H9 (cell line): Measurements from ENCODE around the gene SLC13A1. TPM values are rescaled to one million over a fixed set of nuclear protein-coding genes. Genes with fewer than 3 reads are reported as not detected.

ENCODE experiments used
- DNase-seq: peaks from one replicate; pipeline ENCODE4 v3.0.0-alpha.2; 2017
- H2AFZ ChIP-seq: one replicate; pipeline ENCODE4 v1.6.1; 2013; ENCODE audit warnings: mild to moderate bottlenecking, low read length, control low read depth, moderate library complexity
- H2AK5ac ChIP-seq: 2 replicates; pipeline ENCODE4 v1.6.1; 2013; ENCODE audit warnings: low read length, control low read depth, mixed read lengths; ENCODE audit not compliant: insufficient read length
- H2BK120ac ChIP-seq: one replicate; pipeline ENCODE4 v1.6.1; 2013; ENCODE audit warnings: low read depth, mild to moderate bottlenecking, low read length, control low read depth, inconsistent platforms; ENCODE audit not compliant: poor library complexity, severe bottlenecking
- H2BK12ac ChIP-seq: 2 replicates; pipeline ENCODE4 v1.6.1; 2013; ENCODE audit warnings: low read length, control low read depth, mixed read lengths, low read depth; ENCODE audit not compliant: insufficient read length
- H2BK15ac ChIP-seq: 2 replicates; pipeline ENCODE4 v1.6.1; 2013; ENCODE audit warnings: low read depth, low read length, control low read depth
- H2BK20ac ChIP-seq: one replicate; pipeline ENCODE4 v1.6.1; 2013; ENCODE audit warnings: low read depth, mild to moderate bottlenecking, low read length, control low read depth, inconsistent platforms; ENCODE audit not compliant: poor library complexity, severe bottlenecking
- H2BK5ac ChIP-seq: 2 replicates; pipeline ENCODE4 v1.6.1; 2013; ENCODE audit warnings: low read length, control low read depth, mixed read lengths; ENCODE audit not compliant: insufficient read length
- H3K14ac ChIP-seq: 2 replicates; pipeline ENCODE4 v1.6.1; 2013; ENCODE audit warnings: low read length, control low read depth; ENCODE audit not compliant: insufficient read depth
- H3K18ac ChIP-seq: 2 replicates; pipeline ENCODE4 v1.6.1; 2013; ENCODE audit warnings: low read depth, mild to moderate bottlenecking, mixed read lengths, low read length, control low read depth; ENCODE audit not compliant: insufficient read length
- H3K23ac ChIP-seq: 2 replicates; pipeline ENCODE4 v1.6.1; 2013; ENCODE audit warnings: low read length, control low read depth, mixed read lengths, low read depth; ENCODE audit not compliant: insufficient read length
- H3K23me2 ChIP-seq: 2 replicates; pipeline ENCODE4 v1.6.1; 2013; ENCODE audit warnings: low read depth, mild to moderate bottlenecking, mixed read lengths, low read length, control low read depth; ENCODE audit not compliant: insufficient read length, poor library complexity, severe bottlenecking
- H3K27ac ChIP-seq: 2 replicates; pipeline ENCODE4 v1.5.1; 2013; ENCODE audit warnings: low read length, control low read depth, mixed read lengths, low read depth; ENCODE audit not compliant: insufficient read length
- H3K27me3 ChIP-seq: 2 replicates; pipeline ENCODE4 v1.6.1; 2013; ENCODE audit warnings: low read length, control low read depth, inconsistent platforms; ENCODE audit not compliant: insufficient read depth
- H3K4ac ChIP-seq: 2 replicates; pipeline ENCODE4 v1.6.1; 2013; ENCODE audit warnings: low read depth, mild to moderate bottlenecking, control low read depth, inconsistent platforms, low read length, moderate library complexity
- H3K4me1 ChIP-seq: 2 replicates; pipeline ENCODE4 v1.6.1; 2013; ENCODE audit warnings: low read length, control low read depth, inconsistent platforms; ENCODE audit not compliant: insufficient read depth
- H3K4me2 ChIP-seq: 2 replicates; pipeline ENCODE4 v1.6.1; 2013; ENCODE audit warnings: low read length, control low read depth, mixed read lengths; ENCODE audit not compliant: insufficient read length, insufficient read depth
- H3K56ac ChIP-seq: 2 replicates; pipeline ENCODE4 v1.6.1; 2013; ENCODE audit warnings: low read depth, mild to moderate bottlenecking, mixed read lengths, low read length, control low read depth; ENCODE audit not compliant: insufficient read length
- H3K79me1 ChIP-seq: 2 replicates; pipeline ENCODE4 v1.6.1; 2013; ENCODE audit warnings: low read depth, mild to moderate bottlenecking, moderate library complexity, low read length, control low read depth, inconsistent platforms; ENCODE audit not compliant: insufficient read depth, poor library complexity, severe bottlenecking
- H3K79me2 ChIP-seq: 2 replicates; pipeline ENCODE4 v1.6.1; 2013; ENCODE audit warnings: low read length, control low read depth, inconsistent platforms; ENCODE audit not compliant: insufficient read depth
- H3K9ac ChIP-seq: 2 replicates; pipeline ENCODE4 v1.6.1; 2013; ENCODE audit warnings: low read length, control low read depth, mixed read lengths; ENCODE audit not compliant: insufficient read length; ENCODE audit errors: extremely low read depth
- H3K9me3 ChIP-seq: one replicate; pipeline ENCODE4 v1.6.1; 2013; ENCODE audit warnings: low read depth, low read length, inconsistent platforms; ENCODE audit not compliant: control insufficient read depth
- H3T11ph ChIP-seq: one replicate; pipeline ENCODE4 v1.6.1; 2013; ENCODE audit warnings: mild to moderate bottlenecking, low read length, control low read depth, inconsistent platforms
- H4K20me1 ChIP-seq: one replicate; pipeline ENCODE4 v1.6.1; 2013; ENCODE audit not compliant: control insufficient read depth, insufficient read length, insufficient read depth
- H4K5ac ChIP-seq: 2 replicates; pipeline ENCODE4 v1.6.1; 2013; ENCODE audit warnings: low read depth, mild to moderate bottlenecking, mixed read lengths, low read length, control low read depth; ENCODE audit not compliant: insufficient read length
- H4K8ac ChIP-seq: replicated peaks from 2 replicates; pipeline ENCODE4 v1.6.1; 2013; ENCODE audit warnings: low read length, control low read depth, mixed read lengths, low read depth; ENCODE audit not compliant: insufficient read length
- H4K91ac ChIP-seq: 2 replicates; pipeline ENCODE4 v1.6.1; 2013; ENCODE audit warnings: low read depth, mild to moderate bottlenecking, moderate library complexity, mixed read lengths, low read length, control low read depth; ENCODE audit not compliant: insufficient read length
- H3K27ac Mint-ChIP-seq, 3 experiments: 2 replicates in 2 of 3; 3 replicates in 1 of 3; pipeline ENCODE4 v1.8.0; 2020 to 2021; ENCODE audit warnings: mixed read lengths in 3 of 3, mild to moderate bottlenecking in 1 of 3, moderate library complexity in 1 of 3
- H3K27me3 Mint-ChIP-seq: 2 replicates; pipeline ENCODE4 v1.8.0; 2021; ENCODE audit warnings: low read depth, mild to moderate bottlenecking, moderate library complexity, mixed read lengths
- H3K36me3 Mint-ChIP-seq, 3 experiments: 2 replicates in 2 of 3; 3 replicates in 1 of 3; pipeline ENCODE4 v1.8.0; 2020 to 2021; ENCODE audit warnings: low read depth in 3 of 3, mixed read lengths in 3 of 3; ENCODE audit not compliant: insufficient read depth in 1 of 3
- H3K4me1 Mint-ChIP-seq, 2 experiments: 2 replicates each; pipeline ENCODE4 v1.8.0; 2020; ENCODE audit warnings: mixed read lengths in 2 of 2
- H3K4me3 Mint-ChIP-seq, 2 experiments: 2 replicates in 1 of 2; 3 replicates in 1 of 2; pipeline ENCODE4 v1.8.0; 2020 to 2021; ENCODE audit warnings: mild to moderate bottlenecking in 2 of 2, mixed read lengths in 2 of 2, moderate library complexity in 1 of 2
- H3K9me3 Mint-ChIP-seq, 2 experiments: 2 replicates in 1 of 2; 3 replicates in 1 of 2; pipeline ENCODE4 v1.8.0; 2020; ENCODE audit warnings: mild to moderate bottlenecking in 2 of 2, mixed read lengths in 2 of 2, moderate library complexity in 1 of 2
- CTCF ChIP-seq: fragments of 200-600 bp; sonication (generic); conservative IDR thresholded peaks from 3 replicates; pipeline ENCODE4 v1.8.0; 2021; ENCODE audit warnings: antibody characterized with exemption, mild to moderate bottlenecking
- total RNA-seq: library from RNA; stranded (reverse); gene quantifications from 2 replicates; pipeline ENCODE4 v1.2.1, GENCODE V29; 2021

SLC13A1 gene
- total RNA-seq, 1 experiment from 2014 or later, result not detected

DNA sequence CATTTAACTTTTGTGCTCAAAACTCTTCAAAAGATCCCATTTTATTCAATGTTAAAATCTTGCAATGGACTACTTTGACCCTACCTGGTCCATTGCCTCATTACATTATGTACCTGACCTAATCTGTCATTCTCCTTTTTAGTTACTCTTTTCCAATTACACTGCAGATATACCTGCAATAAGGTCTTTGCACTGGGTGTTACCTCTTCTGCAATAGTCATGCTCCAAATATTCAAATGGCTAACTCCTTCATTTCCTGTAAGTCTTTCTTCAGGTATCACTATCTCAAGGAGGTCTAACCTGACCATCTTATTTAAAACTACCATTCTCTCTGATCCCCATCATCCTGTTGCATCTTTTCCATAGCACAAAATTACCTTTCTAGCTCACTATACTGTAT is 22.3 kb downstream of the SLC13A1 start:
- no peak overlapping the region for H2BK15ac ChIP-seq
- H3K4me1 ChIP-seq, result no peaks in the 10 kb centered on the region
- no peaks in the 10 kb centered on the region for H4K20me1 ChIP-seq
- Mint-ChIP-seq H3K27ac (no peak overlapping the region), H3K36me3 (no peaks in the 10 kb centered on the region), H3K27me3 (no peaks in the 10 kb centered on the region), H3K4me1 (no peaks in the 10 kb centered on the region), H3K4me3 (no peak overlapping the region), H3K9me3 (no peaks in the 10 kb centered on the region)
- no peaks in the 10 kb centered on the region for H3K9me3 ChIP-seq
- no peak overlapping the region for H3K4me2 ChIP-seq
- H2AK5ac ChIP-seq, result no peak overlapping the region
- H3T11ph ChIP-seq, result no peak overlapping the region
- no peak overlapping the region for H2BK12ac ChIP-seq
- H3K27ac ChIP-seq, result no peak overlapping the region
- no peak overlapping the region for H3K23ac ChIP-seq
- no peak overlapping the region for H4K91ac ChIP-seq
- H4K8ac ChIP-seq, result no peak overlapping the region
- H3K9ac ChIP-seq, result no peak overlapping the region
- no peak overlapping the region for H3K14ac ChIP-seq
- H3K18ac ChIP-seq, result no peak overlapping the region
- no peak overlapping the region for H3K56ac ChIP-seq
- H2BK20ac ChIP-seq, result no peak overlapping the region
- H2BK120ac ChIP-seq, result no peak overlapping the region
- no peak overlapping the region for H2BK5ac ChIP-seq
- no peaks in the 10 kb centered on the region for H3K27me3 ChIP-seq
- TF ChIP-seq CTCF, result no peak
- H3K79me1 ChIP-seq, result no peaks in the 10 kb centered on the region
- no peaks in the 10 kb centered on the region for H3K23me2 ChIP-seq
- H4K5ac ChIP-seq, result no peak overlapping the region
- H3K4ac ChIP-seq, result no peak overlapping the region
- H2AFZ ChIP-seq, result no peak overlapping the region
- H3K79me2 ChIP-seq, result no peaks in the 10 kb centered on the region
- DNase-seq, result no peak
